ENCODE measurements around the gene FMN1.
"Not testable (repeated sequence)": the region's sequence is repeated elsewhere in the genome, so short reads cannot be mapped to it uniquely, and the experiment has no call there.

FMN1 gene

DNA sequence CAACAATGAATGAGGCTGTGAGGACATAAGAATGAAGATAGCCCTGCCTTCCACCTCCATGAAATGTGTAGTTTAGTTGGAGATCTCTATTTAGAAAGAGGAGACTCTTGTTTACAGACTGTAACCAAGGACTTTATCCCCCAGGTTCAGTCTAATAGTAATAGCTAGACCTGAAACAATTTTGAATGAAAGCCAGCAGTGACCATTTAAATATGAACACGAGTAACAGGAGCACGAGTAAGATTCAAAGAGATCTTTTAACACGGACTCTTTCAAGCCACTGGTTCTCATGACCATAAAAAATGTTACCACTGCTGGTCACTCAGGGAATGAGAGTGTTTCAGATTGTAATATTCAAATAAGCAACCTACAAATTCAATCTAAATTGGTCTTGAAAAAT, 123.1 kb downstream of the FMN1 start:
- H3K4me1 ChIP-seq (ENCODE audit: control insufficient read depth, insufficient read depth, low read length): peaks cover 33% of the 10 kb centered on the region
- H3K36me3 ChIP-seq (ENCODE audit: control insufficient read depth, insufficient read depth, low read length): no peaks in the 10 kb centered on the region
- H3K27ac ChIP-seq (ENCODE audit: low read depth, low read length): no peak overlapping the region
- no peaks in the 10 kb centered on the region for H3K9me3 ChIP-seq (ENCODE audit: control insufficient read depth, insufficient read depth, low read length)
- H3K27me3 ChIP-seq (ENCODE audit: control insufficient read depth, insufficient read depth, low read length): no peaks in the 10 kb centered on the region
- no peak overlapping the region for H3K4me3 ChIP-seq (ENCODE audit: low read depth, low read length)
- H3K9ac ChIP-seq (ENCODE audit: low read depth, low read length): no peak overlapping the region

- not testable (repeated sequence) for H3K36me3 ChIP-seq (ENCODE audit: control insufficient read depth, insufficient read depth, low read length); H3K9me3 ChIP-seq (ENCODE audit: control insufficient read depth, insufficient read depth, low read length); H3K27ac ChIP-seq (ENCODE audit: low read depth, low read length); H3K9ac ChIP-seq (ENCODE audit: low read depth, low read length); H3K27me3 ChIP-seq (ENCODE audit: control insufficient read depth, insufficient read depth, low read length); H3K4me3 ChIP-seq (ENCODE audit: low read depth, low read length)
- peaks cover 34% of the 10 kb centered on the region for H3K4me1 ChIP-seq (ENCODE audit: control insufficient read depth, insufficient read depth, low read length)
Observed at GRCh38 chr15:33069903-33070302, 124.6 kb downstream of the FMN1 start.

DNA sequence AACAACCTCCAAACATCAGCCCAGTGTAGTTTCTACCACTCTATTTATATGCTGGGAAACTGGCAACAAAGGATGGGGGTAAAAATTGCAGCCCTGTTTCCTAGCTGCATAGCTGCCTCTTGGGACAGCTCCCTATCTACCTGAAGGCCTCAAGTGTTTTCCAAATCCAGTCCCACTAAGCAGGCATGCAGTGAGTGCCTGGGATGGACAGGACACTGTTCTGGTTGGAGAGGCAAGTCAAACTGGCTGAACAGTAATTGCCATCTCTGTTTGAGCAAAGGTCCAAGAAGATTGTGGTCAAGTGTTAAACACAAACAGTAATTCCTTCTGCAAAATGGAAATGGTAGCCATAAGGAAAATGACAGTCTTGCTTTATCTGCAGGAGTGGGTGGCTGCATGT, 125.4 kb downstream of the FMN1 start:
- H3K36me3 ChIP-seq (ENCODE audit: control insufficient read depth, insufficient read depth, low read length): no peaks in the 10 kb centered on the region
- H3K4me1 ChIP-seq (ENCODE audit: control insufficient read depth, insufficient read depth, low read length): peaks cover 34% of the 10 kb centered on the region
- no peaks in the 10 kb centered on the region for H3K9me3 ChIP-seq (ENCODE audit: control insufficient read depth, insufficient read depth, low read length)
- H3K27me3 ChIP-seq (ENCODE audit: control insufficient read depth, insufficient read depth, low read length): no peaks in the 10 kb centered on the region
- H3K9ac ChIP-seq (ENCODE audit: low read depth, low read length): no peak overlapping the region
- H3K27ac ChIP-seq (ENCODE audit: low read depth, low read length): no peak overlapping the region
- H3K4me3 ChIP-seq (ENCODE audit: low read depth, low read length): 0 out of 2 replicates have a peak overlapping the region, but pooled peaks have one; percentile 30

DNA sequence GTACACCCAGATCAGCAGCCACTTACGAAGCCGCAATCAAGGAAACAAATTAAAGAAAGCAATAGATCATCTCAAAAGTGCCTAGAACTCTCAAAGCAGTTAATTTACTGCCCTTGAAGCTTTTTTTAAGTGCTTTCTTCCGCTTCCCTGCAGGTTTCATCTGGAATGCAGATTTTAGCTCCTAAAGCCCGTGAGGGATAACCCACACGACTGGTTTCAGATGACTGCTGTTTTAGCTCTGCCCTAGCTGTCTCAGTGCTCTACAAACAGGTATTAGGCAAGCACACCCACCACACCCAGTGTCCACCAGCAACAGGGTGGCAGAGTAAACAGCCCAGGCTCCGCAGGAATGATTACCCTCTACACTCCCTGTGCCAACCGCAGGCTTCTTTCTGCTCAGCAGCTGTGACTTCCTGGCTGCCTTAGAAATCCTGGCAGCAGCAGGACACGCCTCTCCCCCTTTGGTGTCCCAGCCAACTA, 126.0 kb downstream of the FMN1 start:
- no peak overlapping the region for H3K9ac ChIP-seq (ENCODE audit: low read depth, low read length)
- no peaks in the 10 kb centered on the region for H3K9me3 ChIP-seq (ENCODE audit: control insufficient read depth, insufficient read depth, low read length)
- H3K27ac ChIP-seq (ENCODE audit: low read depth, low read length): peak overlapping the region; percentile 84
- H3K4me1 ChIP-seq (ENCODE audit: control insufficient read depth, insufficient read depth, low read length): peaks cover 34% of the 10 kb centered on the region
- peak overlapping the region; percentile 30 for H3K4me3 ChIP-seq (ENCODE audit: low read depth, low read length)
- H3K36me3 ChIP-seq (ENCODE audit: control insufficient read depth, insufficient read depth, low read length): no peaks in the 10 kb centered on the region
- no peaks in the 10 kb centered on the region for H3K27me3 ChIP-seq (ENCODE audit: control insufficient read depth, insufficient read depth, low read length)

DNA sequence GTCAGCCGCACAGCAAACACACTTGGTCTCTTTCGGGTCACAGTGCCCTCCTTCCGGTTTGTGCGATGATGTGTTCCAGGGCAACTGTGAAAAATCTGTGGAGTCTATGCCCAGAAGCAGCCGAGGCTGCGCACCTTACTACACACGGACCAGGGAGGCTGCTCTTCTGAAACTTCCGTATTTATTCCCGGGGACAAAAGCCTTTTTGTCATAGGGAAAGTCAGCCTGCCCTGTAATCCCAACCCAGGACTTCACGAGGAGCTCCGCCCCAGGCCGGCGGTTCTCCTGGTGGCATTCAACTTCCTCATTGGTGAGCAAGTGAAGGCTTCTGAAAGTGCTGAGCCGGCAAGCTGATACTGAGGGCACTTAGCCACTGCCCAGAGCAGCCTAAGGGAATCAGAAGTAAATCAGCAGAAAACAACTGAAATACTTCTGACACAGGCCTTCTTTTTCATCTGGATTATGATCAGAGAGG, 126.5 kb downstream of the FMN1 start:
- Histone ChIP-seq H3K4me1 (ENCODE audit: control insufficient read depth, insufficient read depth, low read length) (peaks cover 34% of the 10 kb centered on the region), H3K4me3 (ENCODE audit: low read depth, low read length) (peak overlapping the region; percentile 30), H3K36me3 (ENCODE audit: control insufficient read depth, insufficient read depth, low read length) (no peaks in the 10 kb centered on the region), H3K27me3 (ENCODE audit: control insufficient read depth, insufficient read depth, low read length) (no peaks in the 10 kb centered on the region), H3K9me3 (ENCODE audit: control insufficient read depth, insufficient read depth, low read length) (no peaks in the 10 kb centered on the region), H3K27ac (ENCODE audit: low read depth, low read length) (peak overlapping the region; percentile 84), H3K9ac (ENCODE audit: low read depth, low read length) (0 out of 2 replicates have a peak overlapping the region, but pooled peaks have one; percentile 3)

DNA sequence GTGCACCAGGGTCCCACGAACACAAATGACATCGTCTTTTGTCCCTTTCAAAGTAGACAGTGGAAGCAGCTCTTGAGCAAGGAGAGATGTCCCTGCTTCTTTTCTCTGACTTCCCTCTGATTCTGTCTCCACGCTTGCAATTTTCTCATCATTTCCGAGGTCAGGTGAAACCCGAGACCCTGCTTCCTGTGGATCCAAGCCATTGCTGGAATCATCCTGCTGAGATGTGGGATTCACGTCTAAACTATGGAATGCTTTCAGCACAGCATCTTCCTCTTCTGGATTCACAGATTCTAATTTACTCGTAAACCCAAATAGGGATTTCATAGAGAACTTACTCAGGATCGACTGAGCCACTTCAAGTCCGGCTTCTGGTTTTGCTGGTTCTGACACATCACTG, 127.1 kb downstream of the FMN1 start:
- no peak overlapping the region for H3K9ac ChIP-seq (ENCODE audit: low read depth, low read length)
- H3K27me3 ChIP-seq (ENCODE audit: control insufficient read depth, insufficient read depth, low read length): no peaks in the 10 kb centered on the region
- H3K4me3 ChIP-seq (ENCODE audit: low read depth, low read length): peak overlapping the region; percentile 19; the same call in 1 of the 2 replicates
- peak overlapping the region; percentile 84 for H3K27ac ChIP-seq (ENCODE audit: low read depth, low read length)
- H3K36me3 ChIP-seq (ENCODE audit: control insufficient read depth, insufficient read depth, low read length): no peaks in the 10 kb centered on the region
- no peaks in the 10 kb centered on the region for H3K9me3 ChIP-seq (ENCODE audit: control insufficient read depth, insufficient read depth, low read length)
- peaks cover 34% of the 10 kb centered on the region for H3K4me1 ChIP-seq (ENCODE audit: control insufficient read depth, insufficient read depth, low read length)

- Histone ChIP-seq H3K27ac (ENCODE audit: low read depth, low read length) (no peak overlapping the region), H3K9me3 (ENCODE audit: control insufficient read depth, insufficient read depth, low read length) (no peaks in the 10 kb centered on the region), H3K4me3 (ENCODE audit: low read depth, low read length) (no peak overlapping the region), H3K36me3 (ENCODE audit: control insufficient read depth, insufficient read depth, low read length) (no peaks in the 10 kb centered on the region), H3K27me3 (ENCODE audit: control insufficient read depth, insufficient read depth, low read length) (no peaks in the 10 kb centered on the region), H3K9ac (ENCODE audit: low read depth, low read length) (no peak overlapping the region), H3K4me1 (ENCODE audit: control insufficient read depth, insufficient read depth, low read length) (peaks cover 34% of the 10 kb centered on the region)
Observed at GRCh38 chr15:33066584-33066983, 127.9 kb downstream of the FMN1 start.

DNA sequence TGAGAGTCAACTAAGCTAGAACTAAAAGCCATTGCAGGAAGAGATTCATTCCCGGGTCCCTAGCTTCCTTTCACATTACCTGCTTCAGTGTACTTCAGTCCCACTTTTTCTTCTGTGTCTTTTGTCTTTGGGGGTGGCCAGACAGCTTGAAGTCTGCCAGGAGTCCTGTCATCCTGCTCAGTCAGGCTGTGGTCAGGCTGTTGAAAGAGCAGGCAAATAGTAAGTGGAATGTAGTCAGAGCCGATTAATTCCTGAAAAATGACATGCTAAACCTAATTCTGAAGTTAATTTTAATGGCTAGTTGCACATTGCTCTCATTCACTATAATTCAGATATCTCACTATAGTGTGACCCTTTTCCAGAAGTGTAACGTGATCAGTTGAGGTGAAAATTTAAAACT, 129.6 kb downstream of the FMN1 start:
- no peak overlapping the region for H3K4me3 ChIP-seq (ENCODE audit: low read depth, low read length)
- no peaks in the 10 kb centered on the region for H3K27me3 ChIP-seq (ENCODE audit: control insufficient read depth, insufficient read depth, low read length)
- H3K36me3 ChIP-seq (ENCODE audit: control insufficient read depth, insufficient read depth, low read length): no peaks in the 10 kb centered on the region
- no peak overlapping the region for H3K9ac ChIP-seq (ENCODE audit: low read depth, low read length)
- no peak overlapping the region for H3K27ac ChIP-seq (ENCODE audit: low read depth, low read length)
- no peaks in the 10 kb centered on the region for H3K9me3 ChIP-seq (ENCODE audit: control insufficient read depth, insufficient read depth, low read length)
- peaks cover 34% of the 10 kb centered on the region for H3K4me1 ChIP-seq (ENCODE audit: control insufficient read depth, insufficient read depth, low read length)

GRCh38 chr15:33059184-33059583, 135.3 kb downstream of the FMN1 start:
- Histone ChIP-seq H3K36me3 (ENCODE audit: control insufficient read depth, insufficient read depth, low read length) (no peaks in the 10 kb centered on the region), H3K27ac (ENCODE audit: low read depth, low read length) (no peak overlapping the region), H3K9me3 (ENCODE audit: control insufficient read depth, insufficient read depth, low read length) (no peaks in the 10 kb centered on the region), H3K4me1 (ENCODE audit: control insufficient read depth, insufficient read depth, low read length) (no peaks in the 10 kb centered on the region), H3K27me3 (ENCODE audit: control insufficient read depth, insufficient read depth, low read length) (no peaks in the 10 kb centered on the region), H3K9ac (ENCODE audit: low read depth, low read length) (no peak overlapping the region), H3K4me3 (ENCODE audit: low read depth, low read length) (no peak overlapping the region)

DNA sequence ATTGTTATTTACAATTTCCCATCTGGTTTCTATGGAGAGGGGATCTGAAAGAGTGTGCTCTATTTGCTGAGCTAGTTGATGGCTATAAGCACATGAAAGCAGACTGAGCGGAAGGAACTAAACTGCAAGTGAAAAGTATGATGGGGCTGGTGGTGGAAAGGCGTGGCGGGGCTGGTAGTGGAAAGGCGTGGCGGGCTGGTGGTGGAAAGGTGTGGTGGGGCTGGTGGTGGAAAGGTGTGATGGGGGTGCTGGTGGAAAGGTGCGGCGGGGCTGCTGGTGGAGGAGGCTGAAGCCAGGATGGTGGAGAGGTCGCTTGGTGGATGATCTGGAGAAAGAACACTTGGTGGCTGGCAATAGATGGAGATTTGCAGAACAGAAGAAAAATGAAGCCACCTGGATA, 136.7 kb downstream of the FMN1 start:
- Histone ChIP-seq H3K36me3 (ENCODE audit: control insufficient read depth, insufficient read depth, low read length) (no peaks in the 10 kb centered on the region), H3K27me3 (ENCODE audit: control insufficient read depth, insufficient read depth, low read length) (no peaks in the 10 kb centered on the region), H3K4me1 (ENCODE audit: control insufficient read depth, insufficient read depth, low read length) (no peaks in the 10 kb centered on the region), H3K4me3 (ENCODE audit: low read depth, low read length) (no peak overlapping the region), H3K27ac (ENCODE audit: low read depth, low read length) (no peak overlapping the region), H3K9me3 (ENCODE audit: control insufficient read depth, insufficient read depth, low read length) (no peaks in the 10 kb centered on the region), H3K9ac (ENCODE audit: low read depth, low read length) (no peak overlapping the region)

DNA sequence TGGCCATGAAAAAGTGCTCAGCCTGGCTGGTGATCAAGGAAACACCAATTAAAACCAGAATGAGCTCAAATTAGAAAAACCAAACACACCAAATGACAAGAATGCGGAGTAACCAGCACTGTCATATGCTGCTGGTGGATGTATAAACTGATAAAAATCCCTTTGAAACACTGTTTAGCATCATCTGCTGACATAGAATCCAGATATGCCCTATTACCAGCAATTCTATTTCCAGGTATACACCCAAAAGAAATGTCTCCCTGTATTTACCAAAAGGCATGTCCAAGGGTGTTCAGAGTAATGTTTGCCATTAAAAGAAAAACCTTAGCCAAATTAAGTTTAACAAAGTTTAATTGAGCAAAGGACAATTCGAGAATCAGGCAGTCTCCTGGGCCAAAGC, 138.6 kb downstream of the FMN1 start:
- Histone ChIP-seq H3K27me3 (ENCODE audit: control insufficient read depth, insufficient read depth, low read length) (no peaks in the 10 kb centered on the region), H3K27ac (ENCODE audit: low read depth, low read length) (no peak overlapping the region), H3K9me3 (ENCODE audit: control insufficient read depth, insufficient read depth, low read length) (peaks cover 9% of the 10 kb centered on the region; the same call in 1 of the 2 replicates), H3K4me3 (ENCODE audit: low read depth, low read length) (no peak overlapping the region), H3K4me1 (ENCODE audit: control insufficient read depth, insufficient read depth, low read length) (no peaks in the 10 kb centered on the region), H3K36me3 (ENCODE audit: control insufficient read depth, insufficient read depth, low read length) (no peaks in the 10 kb centered on the region), H3K9ac (ENCODE audit: low read depth, low read length) (no peak overlapping the region)

GRCh38 chr15:33051528-33051927, 143.0 kb downstream of the FMN1 start:
- no peaks in the 10 kb centered on the region for H3K4me1 ChIP-seq (ENCODE audit: control insufficient read depth, insufficient read depth, low read length)
- no peaks in the 10 kb centered on the region for H3K27me3 ChIP-seq (ENCODE audit: control insufficient read depth, insufficient read depth, low read length)
- peaks cover 48% of the 10 kb centered on the region for H3K9me3 ChIP-seq (ENCODE audit: control insufficient read depth, insufficient read depth, low read length)
- no peaks in the 10 kb centered on the region for H3K36me3 ChIP-seq (ENCODE audit: control insufficient read depth, insufficient read depth, low read length)
- H3K27ac ChIP-seq (ENCODE audit: low read depth, low read length): no peak overlapping the region
- H3K9ac ChIP-seq (ENCODE audit: low read depth, low read length): no peak overlapping the region
- no peak overlapping the region for H3K4me3 ChIP-seq (ENCODE audit: low read depth, low read length)

Measured in HUES48 (cell line).